NCI-H128 (cell line): ENCODE data around the gene LUM.

ENCODE experiments used
- DNase-seq: peaks from one replicate; lab custom pipeline; 2025; ENCODE audit not compliant: unreplicated experiment; lab: John Stamatoyannopoulos, UW

The LUM gene

GRCh38 chr12:91077228-91077954 lies 33.9 kb downstream of the LUM start:
- no peak for DNase-seq

GRCh38 chr12:91074851-91075250 lies 36.4 kb downstream of the LUM start:
- no peak for DNase-seq

- DNase-seq = no peak
These were observed 37.1 kb downstream of the LUM start for GRCh38 chr12:91074154-91074709.

GRCh38 chr12:91073426-91073825 lies 37.9 kb downstream of the LUM start:
- no peak for DNase-seq

GRCh38 chr12:91072931-91073330 lies 38.4 kb downstream of the LUM start:
- DNase-seq = no peak

- DNase-seq = no peak
These were observed 40.4 kb downstream of the LUM start for GRCh38 chr12:91070936-91071335.

GRCh38 chr12:91065396-91065795 lies 45.9 kb downstream of the LUM start:
- DNase-seq = no peak

GRCh38 chr12:91064640-91065039 lies 46.7 kb downstream of the LUM start:
- no peak for DNase-seq

GRCh38 chr12:91061091-91061490 lies 50.2 kb downstream of the LUM start:
- no peak for DNase-seq

- no peak for DNase-seq
These were observed 52.1 kb downstream of the LUM start for GRCh38 chr12:91059211-91059610.

- no peak for DNase-seq
These were observed 52.5 kb downstream of the LUM start for GRCh38 chr12:91058786-91059185.

- DNase-seq = no peak
These were observed 53.7 kb downstream of the LUM start, which contains the start of gene KERA for GRCh38 chr12:91057368-91058165. Gene KERA (minus strand): TSS chr12:91058024. CDS start chr12:91056281, 1,743 bp downstream.

- no peak for DNase-seq
These were observed 54.8 kb downstream of the LUM start for GRCh38 chr12:91056488-91056887.

- DNase-seq = no peak
These were observed 55.3 kb downstream of the LUM start for GRCh38 chr12:91055976-91056375.

- DNase-seq = no peak
These were observed 57.2 kb downstream of the LUM start for GRCh38 chr12:91053951-91054715.
